SK-N-MC (cell line): ENCODE measurements around the gene FOLR2.
A peak's percentile ranks its signal among the peaks of the same experiment; 100 is the strongest.

Source experiments
- DNase-seq: peaks from one replicate; pipeline ENCODE4 v3.0.0-alpha.2; 2011; ENCODE audit warnings: low read depth, low spot score
- H3K27ac ChIP-seq: fragments of 200-600 bp; sonication (generic); 2 replicates; pipeline ENCODE4 v1.5.1; 2016; ENCODE audit warnings: mixed run types
- H3K36me3 ChIP-seq: fragments of 200-600 bp; sonication (generic); 2 replicates; pipeline ENCODE4 v1.6.1; 2017; ENCODE audit warnings: antibody characterized with exemption, low read length, mixed read lengths; ENCODE audit not compliant: insufficient read depth
- H3K4me3 ChIP-seq: fragments of 200-600 bp; sonication (generic); 2 replicates; pipeline ENCODE4 v1.5.1; 2016
- H3K9ac ChIP-seq: fragments of 200-600 bp; sonication (generic); 2 replicates; pipeline ENCODE4 v1.8.0; 2017; ENCODE audit warnings: mixed run types, mixed read lengths; ENCODE audit not compliant: insufficient read length
- H3K9me3 ChIP-seq: fragments of 200-600 bp; sonication (generic); 2 replicates; pipeline ENCODE4 v1.6.1; 2017; ENCODE audit warnings: low read depth, mild to moderate bottlenecking, antibody characterized with exemption, low read length, moderate library complexity, mixed read lengths
- EZH2 ChIP-seq: fragments of 200-600 bp; sonication (generic); IDR thresholded peaks from one replicate; pipeline ENCODE4 v1.6.1; 2017; ENCODE audit warnings: antibody characterized with exemption
- FOXP2 ChIP-seq: optimal IDR thresholded peaks from 2 replicates; pipeline ENCODE3; 2011; ENCODE audit warnings: mild to moderate bottlenecking, moderate library complexity; ENCODE audit not compliant: insufficient read depth; ENCODE audit errors: extremely low read length, control extremely low read depth
- POLR2AphosphoS5 ChIP-seq: IDR thresholded peaks from 2 replicates; pipeline ENCODE4 v1.6.1; 2012; ENCODE audit warnings: mild to moderate bottlenecking, low read depth, low read length, borderline replicate concordance

FOLR2 gene

DNA sequence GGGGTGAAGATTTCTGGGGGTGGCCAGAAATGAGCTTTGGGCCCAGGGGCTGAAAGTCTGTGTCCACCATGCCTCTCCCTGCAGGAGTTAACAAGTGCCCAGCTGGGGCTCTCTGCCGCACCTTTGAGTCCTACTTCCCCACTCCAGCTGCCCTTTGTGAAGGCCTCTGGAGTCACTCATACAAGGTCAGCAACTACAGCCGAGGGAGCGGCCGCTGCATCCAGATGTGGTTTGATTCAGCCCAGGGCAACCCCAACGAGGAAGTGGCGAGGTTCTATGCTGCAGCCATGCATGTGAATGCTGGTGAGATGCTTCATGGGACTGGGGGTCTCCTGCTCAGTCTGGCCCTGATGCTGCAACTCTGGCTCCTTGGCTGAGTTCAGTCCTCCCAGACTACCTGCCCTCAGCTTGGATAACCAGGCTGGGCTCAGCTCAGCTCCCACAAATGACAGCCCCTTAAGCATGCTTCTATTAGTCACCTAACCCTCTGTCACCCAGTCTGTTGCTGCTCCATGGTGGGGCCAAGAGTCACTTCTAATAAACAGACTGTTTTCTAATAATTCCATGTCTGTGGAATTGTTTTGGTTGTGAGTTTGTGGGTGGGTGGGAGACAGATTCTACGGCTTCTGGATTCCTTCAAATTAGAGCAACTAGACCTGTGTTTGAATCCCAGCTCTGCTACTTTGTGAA lies 4.9 kb downstream of the FOLR2 start:
- H3K36me3 ChIP-seq = no peaks in the 10 kb centered on the region
- H3K9ac ChIP-seq = no peak overlapping the region
- peak overlapping the region; percentile 81; the same call in 1 of the 2 replicates for H3K27ac ChIP-seq
- DNase-seq = no peak
- H3K9me3 ChIP-seq = no peaks in the 10 kb centered on the region
- TF ChIP-seq FOXP2 (no peak), EZH2 (no peak), POLR2AphosphoS5 (no peak)
- no peak overlapping the region for H3K4me3 ChIP-seq

GRCh38 chr11:72222106-72222891 lies 5.7 kb downstream of the FOLR2 start:
- TF ChIP-seq EZH2 (no peak), FOXP2 (no peak), POLR2AphosphoS5 (no peak)
- peak overlapping the region; percentile 81 for H3K27ac ChIP-seq
- no peaks in the 10 kb centered on the region for H3K9me3 ChIP-seq
- DNase-seq = no peak
- H3K36me3 ChIP-seq = no peaks in the 10 kb centered on the region
- H3K4me3 ChIP-seq = peak overlapping the region; percentile 95
- H3K9ac ChIP-seq = peak overlapping the region; percentile 57

- H3K9ac ChIP-seq = peak overlapping the region; percentile 67
- H3K4me3 ChIP-seq = peak overlapping the region; percentile 95
- peak; percentile 68; the same call in 1 of the 2 replicates for TF ChIP-seq POLR2AphosphoS5
- TF ChIP-seq FOXP2 = no peak
- TF ChIP-seq EZH2 = no peak
- H3K36me3 ChIP-seq = no peaks in the 10 kb centered on the region; the same call in 1 of the 2 replicates
- no peaks in the 10 kb centered on the region for H3K9me3 ChIP-seq
- DNase-seq = peak; percentile 14
- H3K27ac ChIP-seq = peak overlapping the region; percentile 81
Observed at GRCh38 chr11:72222907-72223614, 6.5 kb downstream of the FOLR2 start.

- peak overlapping the region; percentile 36; the same call in 1 of the 2 replicates for H3K27ac ChIP-seq
- peak overlapping the region; percentile 95 for H3K4me3 ChIP-seq
- peaks cover 5% of the 10 kb centered on the region; the same call in 1 of the 2 replicates for H3K36me3 ChIP-seq
- DNase-seq = no peak
- peak overlapping the region; percentile 79 for H3K9ac ChIP-seq
- H3K9me3 ChIP-seq = no peaks in the 10 kb centered on the region
- TF ChIP-seq FOXP2 = no peak
- 0 out of 2 replicates have a peak, but pooled peaks have one; percentile 53 for TF ChIP-seq POLR2AphosphoS5
- TF ChIP-seq EZH2 = no peak
Observed at GRCh38 chr11:72223615-72224563, 7.3 kb downstream of the FOLR2 start.

DNA sequence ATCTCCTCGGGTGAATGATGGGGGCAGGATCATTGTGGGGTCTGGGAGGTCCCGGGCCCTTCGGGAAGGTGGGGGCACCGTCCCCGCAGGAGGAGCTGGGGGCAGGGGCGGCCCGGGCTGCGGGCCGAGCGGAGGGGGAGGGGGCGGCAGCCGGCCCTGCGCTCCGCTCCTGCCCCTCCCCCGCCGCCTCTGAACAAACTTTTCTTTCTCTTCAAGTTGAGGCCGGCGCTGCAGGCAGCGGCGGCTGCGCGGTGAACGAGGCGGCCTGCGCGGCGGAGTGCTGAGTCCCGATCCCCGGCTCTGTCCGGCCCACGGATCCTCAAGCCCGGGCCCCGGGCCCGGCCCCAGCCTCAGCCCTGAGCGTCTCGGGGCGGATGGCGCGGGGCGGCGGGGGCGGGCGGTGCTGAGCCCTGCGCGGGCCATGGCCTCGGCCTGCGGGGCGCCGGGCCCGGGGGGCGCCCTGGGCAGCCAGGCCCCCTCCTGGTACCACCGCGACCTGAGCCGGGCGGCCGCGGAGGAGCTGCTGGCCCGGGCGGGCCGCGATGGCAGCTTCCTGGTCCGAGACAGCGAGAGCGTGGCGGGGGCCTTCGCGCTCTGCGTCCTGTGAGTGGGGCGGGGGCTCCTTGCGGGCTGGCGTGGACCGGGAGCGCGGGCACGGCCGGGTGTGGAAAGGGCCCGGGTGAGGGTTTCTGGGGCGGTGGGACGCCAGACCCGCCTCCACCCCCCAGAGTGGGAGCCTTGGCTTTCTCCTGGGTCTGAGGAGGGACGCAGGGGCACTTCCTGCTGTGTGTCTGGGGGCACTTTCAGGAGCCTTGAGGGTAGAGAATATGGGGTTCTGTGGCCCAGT lies 8.2 kb downstream of the FOLR2 start, which contains the start of gene INPPL1:
INPPL1 (plus strand) TSS at position 204 of the 847 bp plus-strand sequence; CDS start at position 422, 218 bp downstream.
- Histone ChIP-seq H3K9me3 (no peaks in the 10 kb centered on the region), H3K4me3 (peak within 1 kb of the TSS; percentile 95), H3K9ac (peak within 1 kb of the TSS; percentile 79), H3K36me3 (peaks cover 14% of the 10 kb centered on the region; the same call in 1 of the 2 replicates), H3K27ac (peak within 1 kb of the TSS; percentile 60; the same call in 1 of the 2 replicates)
- no peak; the same call in 1 of the 2 replicates for TF ChIP-seq POLR2AphosphoS5
- no peak for TF ChIP-seq EZH2
- TF ChIP-seq FOXP2 = no peak
- DNase-seq = no peak

DNA sequence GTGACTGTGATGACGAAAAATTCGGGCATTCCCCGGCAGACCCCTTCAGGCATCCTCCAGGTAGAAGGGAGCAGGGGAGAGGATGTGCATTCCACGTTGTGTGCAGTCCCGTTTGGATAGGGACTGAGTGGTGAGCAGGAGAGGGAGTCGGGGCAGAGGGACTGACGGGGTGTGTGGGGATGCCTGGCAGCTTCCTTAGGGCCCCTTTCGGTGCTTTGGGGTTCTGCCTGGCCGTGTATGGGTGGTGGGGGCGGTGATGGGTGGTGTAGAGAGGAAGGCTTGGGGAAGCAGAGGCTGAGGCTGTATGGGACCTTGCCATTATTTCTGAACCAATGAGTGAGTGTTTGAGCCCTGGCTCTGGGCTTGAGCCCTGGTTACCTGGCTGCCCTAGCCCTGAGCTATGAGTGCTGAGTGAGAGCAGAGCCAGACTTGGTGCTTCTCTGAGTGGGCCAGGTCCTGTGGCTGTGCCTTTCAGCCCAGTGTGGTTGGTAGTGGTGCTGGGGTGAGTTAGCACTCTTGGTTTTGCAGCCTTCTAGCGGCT lies 8.9 kb downstream of the FOLR2 start:
- TF ChIP-seq EZH2 (no peak), FOXP2 (no peak), POLR2AphosphoS5 (no peak)
- peak overlapping the region; percentile 79 for H3K9ac ChIP-seq
- H3K36me3 ChIP-seq = peaks cover 20% of the 10 kb centered on the region; the same call in 1 of the 2 replicates
- H3K4me3 ChIP-seq = peak overlapping the region; percentile 95
- no peak for DNase-seq
- H3K27ac ChIP-seq = peak overlapping the region; percentile 60; the same call in 1 of the 2 replicates
- H3K9me3 ChIP-seq = no peaks in the 10 kb centered on the region
